SK-N-MC (cell line): ENCODE data around the gene TEX53.

Experiments used
- EZH2 ChIP-seq: fragments of 200-600 bp; sonication (generic); IDR thresholded peaks from one replicate; pipeline ENCODE4 v1.6.1; 2017; ENCODE audit warnings: antibody characterized with exemption
- POLR2AphosphoS5 ChIP-seq: IDR thresholded peaks from 2 replicates; pipeline ENCODE4 v1.6.1; 2012; ENCODE audit warnings: mild to moderate bottlenecking, low read depth, low read length, borderline replicate concordance

DNA sequence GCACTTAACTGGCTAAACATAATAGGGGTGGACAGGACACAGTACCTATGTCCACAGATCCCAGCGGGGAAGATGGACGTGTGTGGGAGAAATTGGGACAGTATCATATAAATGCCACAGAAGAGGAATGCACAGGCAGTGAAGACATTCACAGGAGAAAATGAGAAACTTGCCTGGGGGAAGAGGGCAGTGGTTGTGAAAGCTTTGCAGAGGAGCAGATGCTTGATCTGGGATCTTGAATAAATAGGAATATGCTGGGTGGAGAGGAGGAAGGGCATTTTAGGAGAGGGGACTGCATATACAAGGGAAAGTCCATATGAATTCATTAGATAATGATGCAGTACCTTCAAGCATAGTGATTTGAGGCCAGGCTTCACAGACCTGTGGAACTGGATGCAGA lies 32.9 kb downstream of the TEX53 start:
- TF ChIP-seq POLR2AphosphoS5 (no peak), EZH2 (no peak)
